ENCODE measurements around the gene ARPC5L. TPM values are rescaled to one million over a fixed set of nuclear protein-coding genes. Genes with fewer than 3 reads are reported as not detected.
A peak's percentile ranks its signal among the peaks of the same experiment; 100 is the strongest.

Gene ARPC5L
- total RNA-seq, 8 experiments from 2014 or later = 13.3 to 51.0 (median 33.3) TPM

GRCh38 chr9:124858330-124859046, 3.4 kb upstream of the ARPC5L start:
- H3K4me3 ChIP-seq = no peak overlapping the region
- no peak for ATAC-seq (replicated peaks in 6 of 8)
- in situ Hi-C loops (cut with MboI; ENCODE audit: low pct_unique_long_range_greater_than_20kb in 2 of 9, low sequenced_read_pairs in 9 of 9, unreplicated experiment in 9 of 9) = loop anchor here in 3 of 9 experiments (10.0 to 25.0 kb wide), 2 partner anchors 84 to 96 kb away; partner anchors contain the start of genes NR6A1 (in 3 of the 3) and OLFML2A (in 2 of the 3)
- H3K27ac ChIP-seq = no peak overlapping the region
- WGBS, 10 experiments = 20 to 100% (median 80%) methylated on average over 1 to 7 of the region's 9 CpGs; no CpG with 5 or more reads in 4 of the 10 experiments
- peaks cover 9 to 15% of the 10 kb centered on the region in 2 donors for H3K4me1 ChIP-seq (replicated peaks in 1 of 2)

- H3K27ac ChIP-seq = no peak overlapping the region
- peaks cover 9 to 15% of the 10 kb centered on the region in 2 donors for H3K4me1 ChIP-seq (replicated peaks in 1 of 2)
- H3K4me3 ChIP-seq = peak overlapping the region in 3 of 5 donors; percentile 77 to 93 (median 85)
Measured at GRCh38 chr9:124859803-124860581, 1.9 kb upstream of the ARPC5L start.

GRCh38 chr9:124860582-124861341, 1.2 kb upstream of the ARPC5L start:
- in situ Hi-C loops (cut with MboI; ENCODE audit: low pct_unique_long_range_greater_than_20kb in 2 of 9, low sequenced_read_pairs in 9 of 9, unreplicated experiment in 9 of 9) = loop anchor here in 1 of 9 experiments (25.0 kb wide), 1 partner anchor 98 kb away; the partner anchor contains the start of gene NR6A1
- Histone ChIP-seq H3K4me1 (replicated peaks in 1 of 2) (peaks cover 9 to 15% of the 10 kb centered on the region in 2 donors), H3K27ac (peak overlapping the region in 1 of 2 donors; percentile 93), H3K4me3 (peak overlapping the region; percentile 74 to 93 (median 85))
- WGBS, 10 experiments = 0 to 10% (median 0%) methylated on average over 1 to 8 of the region's 12 CpGs; no CpG with 5 or more reads in 1 of the 10 experiments
- ATAC-seq (replicated peaks in 6 of 8) = no peak

More at GRCh38 chr9:124859803-124860581, 1.9 kb upstream of the ARPC5L start:
- in situ Hi-C loops (cut with MboI; ENCODE audit: low pct_unique_long_range_greater_than_20kb in 2 of 9, low sequenced_read_pairs in 9 of 9, unreplicated experiment in 9 of 9) = loop anchor here in 3 of 9 experiments (10.0 to 25.0 kb wide), 2 partner anchors 85 to 98 kb away; partner anchors contain the start of genes NR6A1 (in 3 of the 3) and OLFML2A (in 2 of the 3)
- no peak for ATAC-seq (replicated peaks in 6 of 8)
- 20 to 85% (median 77%) methylated on average over 1 to 9 of the region's 10 CpGs; no CpG with 5 or more reads in 5 of the 10 experiments for WGBS, 10 experiments

- no peak for ATAC-seq (replicated peaks in 6 of 8)
- in situ Hi-C loops (cut with MboI; ENCODE audit: low pct_unique_long_range_greater_than_20kb in 2 of 9, low sequenced_read_pairs in 9 of 9, unreplicated experiment in 9 of 9) = loop anchor here in 1 of 9 experiments (25.0 kb wide), 1 partner anchor 101 kb away; the partner anchor contains the start of gene NR6A1
- Histone ChIP-seq H3K4me1 (replicated peaks in 1 of 2) (peaks cover 15 to 19% of the 10 kb centered on the region in 2 donors), H3K27ac (no peak overlapping the region), H3K4me3 (no peak overlapping the region)
- WGBS, 10 experiments = 7 to 100% (median 93%) methylated on average over 2 to 7 of the region's 7 CpGs; no CpG with 5 or more reads in 1 of the 10 experiments
Measured at GRCh38 chr9:124863371-124863871, 1.5 kb downstream of the ARPC5L start.

DNA sequence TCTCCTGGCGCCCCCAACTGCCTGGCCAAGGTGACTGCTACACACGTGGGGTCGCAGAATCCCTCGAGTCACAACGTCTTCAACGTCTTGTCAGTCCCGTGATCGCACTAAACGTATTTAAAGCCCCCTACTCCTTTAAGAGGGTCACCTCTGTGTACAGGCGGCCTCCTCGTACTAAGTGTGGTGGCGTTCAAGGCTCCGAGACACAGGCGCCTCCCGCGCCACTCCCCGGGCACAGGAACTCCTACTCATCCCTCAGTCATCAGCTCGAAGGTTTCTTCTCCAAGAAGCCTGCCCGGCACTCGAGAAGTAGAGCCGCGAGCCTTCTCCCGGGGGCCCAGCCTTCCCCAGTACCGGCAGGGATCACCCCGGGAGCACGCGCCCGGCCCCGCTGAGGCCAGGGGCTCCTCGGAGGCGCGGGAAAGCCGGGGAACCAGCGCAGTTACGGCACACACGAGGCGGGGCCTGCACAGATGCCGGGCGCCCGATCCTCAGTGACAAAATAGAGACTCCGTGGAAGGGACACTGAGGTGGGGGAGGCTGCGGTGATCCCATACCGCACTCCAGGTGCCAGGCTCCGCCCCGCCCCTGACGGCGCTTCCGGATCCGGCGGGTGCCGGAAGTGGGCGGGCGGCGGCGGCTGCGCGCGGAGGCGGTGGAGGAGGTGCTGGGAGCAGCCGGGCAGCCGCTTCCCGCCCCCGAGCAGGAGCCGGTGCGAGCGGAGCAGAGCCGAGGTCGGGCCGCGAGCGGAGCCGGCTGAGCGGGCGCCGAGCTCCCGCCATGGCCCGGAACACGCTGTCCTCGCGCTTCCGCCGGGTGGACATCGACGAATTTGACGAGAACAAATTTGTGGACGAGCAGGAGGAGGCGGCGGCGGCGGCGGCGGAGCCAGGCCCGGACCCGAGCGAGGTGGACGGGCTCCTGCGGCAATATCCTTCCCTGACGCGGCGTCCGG, 6.9 kb downstream of the ARPC5L start:
- peak overlapping the region; percentile 85 to 95 (median 89) for H3K4me3 ChIP-seq
- H3K4me1 ChIP-seq (replicated peaks in 1 of 2) = peaks cover 15 to 18% of the 10 kb centered on the region in 2 donors
- H3K27ac ChIP-seq = peak overlapping the region; percentile 90 to 95
- 0 to 1% (median 0%) methylated on average over 4 to 32 of the region's 101 CpGs; no CpG with 5 or more reads in 5 of the 10 experiments for WGBS, 10 experiments
- ATAC-seq (replicated peaks in 6 of 8) = peak; percentile 78 to 95 (median 90)
- in situ Hi-C loops (cut with MboI; ENCODE audit: low pct_unique_long_range_greater_than_20kb in 2 of 9, low sequenced_read_pairs in 9 of 9, unreplicated experiment in 9 of 9) = loop anchor here in 1 of 9 experiments (25.0 kb wide), 1 partner anchor 106 kb away; the partner anchor contains the start of gene NR6A1

- H3K27ac ChIP-seq = peak overlapping the region; percentile 90 to 95
- peak overlapping the region; percentile 85 to 95 (median 89) for H3K4me3 ChIP-seq
- H3K4me1 ChIP-seq (replicated peaks in 1 of 2) = peaks cover 15 to 18% of the 10 kb centered on the region in 2 donors
- in situ Hi-C loops (cut with MboI; ENCODE audit: low pct_unique_long_range_greater_than_20kb in 2 of 9, low sequenced_read_pairs in 9 of 9, unreplicated experiment in 9 of 9) = loop anchor here in 1 of 9 experiments (25.0 kb wide), 1 partner anchor 107 kb away; the partner anchor contains the start of gene NR6A1
- 0% methylated on average over 1 to 8 of the region's 41 CpGs; no CpG with 5 or more reads in 6 of the 10 experiments for WGBS, 10 experiments
- peak; percentile 3 to 19 (median 14) for ATAC-seq (replicated peaks in 6 of 8)
Measured at GRCh38 chr9:124869466-124869985, 7.6 kb downstream of the ARPC5L start.

DNA sequence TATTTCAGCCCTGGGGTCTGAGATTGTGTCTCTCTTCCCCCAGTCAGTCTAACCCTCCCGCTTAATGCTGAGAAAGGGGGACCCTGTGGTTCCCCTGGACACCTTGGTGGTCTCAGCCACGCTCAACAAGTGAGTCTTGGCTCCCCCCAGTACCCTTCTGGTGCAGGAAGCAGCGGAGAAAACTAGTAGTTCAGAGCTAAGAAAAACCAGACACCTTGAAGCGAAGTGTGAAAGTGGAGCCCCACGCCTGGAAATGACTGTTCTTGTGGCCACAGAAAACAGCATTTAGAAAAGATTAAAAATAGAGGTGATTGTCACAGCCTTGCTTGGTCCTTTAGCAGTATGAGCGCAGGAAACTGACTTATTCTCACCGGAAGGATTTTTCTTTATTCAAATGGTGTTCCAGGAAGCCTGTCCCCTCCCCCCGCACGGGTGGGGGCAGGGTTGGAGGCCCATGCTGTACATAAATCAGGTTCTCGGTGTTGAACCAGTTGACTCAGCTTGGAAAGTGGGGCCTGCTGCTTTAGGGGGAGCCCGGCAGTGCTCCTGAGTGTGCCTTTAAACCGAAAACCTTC, 8.1 kb downstream of the ARPC5L start:
- in situ Hi-C loops (cut with MboI; ENCODE audit: low pct_unique_long_range_greater_than_20kb in 2 of 9, low sequenced_read_pairs in 9 of 9, unreplicated experiment in 9 of 9) = loop anchor here in 1 of 9 experiments (25.0 kb wide), 1 partner anchor 108 kb away; the partner anchor contains the start of gene NR6A1
- peak in 3 of 8 experiments; percentile 4 to 11 (median 10) for ATAC-seq (replicated peaks in 6 of 8)
- Histone ChIP-seq H3K4me3 (peak overlapping the region; percentile 85 to 95 (median 89)), H3K27ac (peak overlapping the region; percentile 90 to 95), H3K4me1 (replicated peaks in 1 of 2) (peaks cover 15 to 18% of the 10 kb centered on the region in 2 donors)
- WGBS, 10 experiments = 0 to 18% (median 3%) methylated on average over 1 to 8 of the region's 12 CpGs; no CpG with 5 or more reads in 1 of the 10 experiments

DNA sequence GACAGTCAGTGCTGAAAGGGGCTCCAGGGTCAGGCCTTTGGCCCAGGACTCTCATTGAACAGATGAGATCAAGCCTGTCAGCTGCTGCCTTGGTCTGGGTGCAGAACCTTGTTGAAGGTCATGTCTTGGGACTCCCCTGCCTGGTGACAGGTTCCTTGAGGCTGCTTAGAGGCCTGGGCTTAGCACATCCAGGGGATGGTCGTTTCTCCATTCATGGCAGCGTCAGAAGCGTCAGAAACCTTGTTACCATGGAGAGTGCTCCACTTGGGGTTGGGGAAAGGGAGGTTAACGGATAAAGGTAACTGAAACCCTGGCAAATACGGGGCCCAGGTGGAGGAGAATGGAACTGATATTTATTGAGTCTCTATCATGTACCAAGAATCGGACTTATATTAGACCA, 8.8 kb downstream of the ARPC5L start:
- no peak for ATAC-seq (replicated peaks in 6 of 8)
- Histone ChIP-seq H3K4me1 (replicated peaks in 1 of 2) (peaks cover 15 to 18% of the 10 kb centered on the region in 2 donors), H3K27ac (peak overlapping the region in 1 of 2 donors; percentile 15), H3K4me3 (peak overlapping the region; percentile 85 to 95 (median 89))
- in situ Hi-C loops (cut with MboI; ENCODE audit: low pct_unique_long_range_greater_than_20kb in 2 of 9, low sequenced_read_pairs in 9 of 9, unreplicated experiment in 9 of 9) = loop anchor here in 1 of 9 experiments (25.0 kb wide), 1 partner anchor 108 kb away; the partner anchor contains the start of gene NR6A1
- WGBS, 10 experiments = 30 to 80% (median 51%) methylated on average over 1 to 6 of the region's 6 CpGs; no CpG with 5 or more reads in 4 of the 10 experiments

DNA sequence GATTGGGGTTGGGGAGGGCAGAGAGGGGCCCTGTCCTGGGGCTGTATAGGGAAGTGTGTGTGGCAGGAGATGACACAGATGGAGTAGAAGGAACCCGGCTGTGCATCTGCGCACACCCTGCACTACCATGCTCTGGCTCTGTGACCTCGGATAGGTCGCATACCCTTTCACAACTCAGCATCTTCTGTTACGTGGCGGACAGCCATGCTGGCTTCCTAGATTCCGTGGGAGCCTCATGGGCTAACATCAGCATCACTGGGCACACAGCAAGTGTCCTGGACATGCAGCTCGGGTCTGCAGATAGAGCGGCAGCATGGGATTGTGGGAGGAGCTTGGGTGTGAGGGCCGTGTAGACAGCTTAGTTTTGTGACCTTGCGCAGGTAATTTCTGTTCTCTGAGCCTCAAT, 9.2 kb downstream of the ARPC5L start:
- WGBS, 10 experiments = 60 to 83% (median 73%) methylated on average over 1 to 4 of the region's 11 CpGs; no CpG with 5 or more reads in 7 of the 10 experiments

GRCh38 chr9:124873664-124874063, 11.7 kb downstream of the ARPC5L start:
- WGBS, 10 experiments = 88 to 100% (median 96%) methylated on average over 1 to 12 of the region's 14 CpGs; no CpG with 5 or more reads in 4 of the 10 experiments
- Histone ChIP-seq H3K4me1 (replicated peaks in 1 of 2) (peaks cover 9 to 14% of the 10 kb centered on the region in 2 donors), H3K4me3 (no peak overlapping the region), H3K27ac (no peak overlapping the region)
- in situ Hi-C loops (cut with MboI; ENCODE audit: low pct_unique_long_range_greater_than_20kb in 2 of 9, low sequenced_read_pairs in 9 of 9, unreplicated experiment in 9 of 9) = loop anchor here in 1 of 9 experiments (25.0 kb wide), 1 partner anchor 111 kb away; the partner anchor contains the start of gene NR6A1
- no peak for ATAC-seq (replicated peaks in 6 of 8)

More for the DNA sequence above, 9.2 kb downstream of the ARPC5L start:
- no peak for ATAC-seq (replicated peaks in 6 of 8)
- no peak overlapping the region for H3K27ac ChIP-seq
- H3K4me3 ChIP-seq = no peak overlapping the region
- peaks cover 15 to 18% of the 10 kb centered on the region in 2 donors for H3K4me1 ChIP-seq (replicated peaks in 1 of 2)
- in situ Hi-C loops (cut with MboI; ENCODE audit: low pct_unique_long_range_greater_than_20kb in 2 of 9, low sequenced_read_pairs in 9 of 9, unreplicated experiment in 9 of 9) = loop anchor here in 1 of 9 experiments (25.0 kb wide), 1 partner anchor 109 kb away; the partner anchor contains the start of gene NR6A1
